ENCODE results near the gene CAPN3.

GRCh38 chr15:42344763-42345162 lies 14.5 kb upstream of the CAPN3 start:
- no peak for TF ChIP-seq POLR2A (IDR thresholded peaks at IDR 0.05)
- no peak for TF ChIP-seq CTCF (IDR thresholded peaks at IDR 0.05 in 4 of 5, conservative IDR thresholded peaks at IDR 0.05 in 1 of 5)
